Caco-2 (cell line): ENCODE data around the gene LDB3. TPM values are rescaled to one million over a fixed set of nuclear protein-coding genes. Genes with fewer than 3 reads are reported as not detected.

Experiments
- Bru-seq: library from RNA; stranded (reverse); fragments of 400-500 nt; gene quantifications from one replicate; lab custom pipeline; 2021; lab: Mats Ljungman, UMichigan
- BruChase-seq, 2 experiments: library from RNA; stranded (reverse); fragments of 400-500 nt; gene quantifications; one replicate each; lab custom pipeline; 2021; lab: Mats Ljungman, UMichigan
- BruUV-seq: library from RNA; stranded (reverse); fragments of 400-500 nt; replicated peaks from 2 replicates; lab custom pipeline; 2021; lab: Mats Ljungman, UMichigan
- CTCF ChIA-PET: fragments of 300-600 bp; sonication (Branson Sonifier 250); formaldehyde crosslinking; loops from one replicate; lab custom pipeline; 2022; ENCODE audit warnings: antibody characterized with exemption; lab: Charles Lee
- POLR2A ChIA-PET: fragments of 300-600 bp; sonication (Branson Sonifier 250); formaldehyde crosslinking; loops from one replicate; lab custom pipeline; 2022; ENCODE audit warnings: antibody characterized with exemption; lab: Charles Lee
- DNase-seq, 2 experiments: peaks; one replicate each; pipeline versions ENCODE4 v3.0.0 to v3.0.0-alpha.2; 2020 to 2022
- H3K27me3 ChIP-seq: replicated peaks from 2 replicates; pipeline ENCODE4 v1.6.0; 2011; ENCODE audit warnings: low read length; ENCODE audit not compliant: control insufficient read depth, insufficient read depth
- H3K36me3 ChIP-seq: 2 replicates; pipeline ENCODE4 v1.5.1; 2011; ENCODE audit warnings: low read length; ENCODE audit not compliant: control insufficient read depth, insufficient read depth
- H3K4me1 ChIP-seq: fragments of 250-450 bp; sonication (Bioruptor Pico); 2 replicates; pipeline ENCODE4 v1.5.1; 2020; ENCODE audit warnings: mild to moderate bottlenecking
- H3K4me3 ChIP-seq: 2 replicates; pipeline ENCODE4 v1.5.1; 2011; ENCODE audit warnings: low read depth, mild to moderate bottlenecking, control low read depth, low read length
- H3K9me3 ChIP-seq: fragments of 250-450 bp; sonication (Bioruptor Pico); 2 replicates; pipeline ENCODE4 v1.5.1; 2020; ENCODE audit warnings: mild to moderate bottlenecking, moderate library complexity
- H3K27ac Mint-ChIP-seq: one replicate; pipeline ENCODE4 v1.8.0; 2022; ENCODE audit warnings: mixed read lengths; ENCODE audit not compliant: unreplicated experiment
- H3K27me3 Mint-ChIP-seq: one replicate; pipeline ENCODE4 v1.8.0; 2022; ENCODE audit warnings: mixed read lengths; ENCODE audit not compliant: insufficient read depth, unreplicated experiment
- H3K36me3 Mint-ChIP-seq: one replicate; pipeline ENCODE4 v1.8.0; 2022; ENCODE audit warnings: mild to moderate bottlenecking, mixed read lengths; ENCODE audit not compliant: insufficient read depth, unreplicated experiment
- H3K4me1 Mint-ChIP-seq: one replicate; pipeline ENCODE4 v1.8.0; 2022; ENCODE audit warnings: low read depth, mixed read lengths; ENCODE audit not compliant: unreplicated experiment
- H3K4me3 Mint-ChIP-seq: one replicate; pipeline ENCODE4 v1.8.0; 2022; ENCODE audit warnings: mild to moderate bottlenecking, moderate library complexity, mixed read lengths; ENCODE audit not compliant: unreplicated experiment
- H3K9me3 Mint-ChIP-seq: one replicate; pipeline ENCODE4 v1.8.0; 2022; ENCODE audit warnings: mixed read lengths; ENCODE audit not compliant: unreplicated experiment
- intact Hi-C: fragments of 100-400 bp; cut with micrococcal nuclease; formaldehyde crosslinking; loops from one replicate; pipeline ENCODE4 v1.10.0; 2022; ENCODE audit not compliant: unreplicated experiment
- long read RNA-seq: library from polyadenylated mRNA; stranded (forward); transcript quantifications from one replicate; pipeline ENCODE4 v2.0.0, GENCODE V29; 2022
- total RNA-seq: library from RNA; stranded (reverse); gene quantifications from 2 replicates; pipeline ENCODE4 v1.2.3, GENCODE V29; 2022
- TF ChIP-seq, protein P1 (sequence below), 2 experiments: fragments of 200-600 bp in 1 of 2; IDR thresholded peaks; 1 replicate in 1 of 2; 2 replicates in 1 of 2; pipeline versions ENCODE4 v1.5.1 to v1.8.0; 2011 to 2022; ENCODE audit warnings: antibody characterized with exemption in 1 of 2, control low read depth in 1 of 2, inconsistent platforms in 1 of 2, low read depth in 1 of 2, low read length in 1 of 2, mild to moderate bottlenecking in 1 of 2, moderate library complexity in 1 of 2; ENCODE audit not compliant: insufficient read depth in 1 of 2, severe bottlenecking in 1 of 2, unreplicated experiment in 1 of 2

Gene LDB3
- total RNA-seq, result 0.09 TPM in 1 of 2 replicates, not detected in the other
- percentile 17 among the genes with signal in this experiment for Bru-seq, nascent RNA
- percentile 9 among the genes with signal in this experiment for BruChase-seq, experiment 1, labeled RNA remaining after a 2-hour chase
- BruChase-seq, experiment 2, labeled RNA remaining after a 6-hour chase, result percentile 15 among the genes with signal in this experiment
- long read RNA-seq, result 0 reads

DNA sequence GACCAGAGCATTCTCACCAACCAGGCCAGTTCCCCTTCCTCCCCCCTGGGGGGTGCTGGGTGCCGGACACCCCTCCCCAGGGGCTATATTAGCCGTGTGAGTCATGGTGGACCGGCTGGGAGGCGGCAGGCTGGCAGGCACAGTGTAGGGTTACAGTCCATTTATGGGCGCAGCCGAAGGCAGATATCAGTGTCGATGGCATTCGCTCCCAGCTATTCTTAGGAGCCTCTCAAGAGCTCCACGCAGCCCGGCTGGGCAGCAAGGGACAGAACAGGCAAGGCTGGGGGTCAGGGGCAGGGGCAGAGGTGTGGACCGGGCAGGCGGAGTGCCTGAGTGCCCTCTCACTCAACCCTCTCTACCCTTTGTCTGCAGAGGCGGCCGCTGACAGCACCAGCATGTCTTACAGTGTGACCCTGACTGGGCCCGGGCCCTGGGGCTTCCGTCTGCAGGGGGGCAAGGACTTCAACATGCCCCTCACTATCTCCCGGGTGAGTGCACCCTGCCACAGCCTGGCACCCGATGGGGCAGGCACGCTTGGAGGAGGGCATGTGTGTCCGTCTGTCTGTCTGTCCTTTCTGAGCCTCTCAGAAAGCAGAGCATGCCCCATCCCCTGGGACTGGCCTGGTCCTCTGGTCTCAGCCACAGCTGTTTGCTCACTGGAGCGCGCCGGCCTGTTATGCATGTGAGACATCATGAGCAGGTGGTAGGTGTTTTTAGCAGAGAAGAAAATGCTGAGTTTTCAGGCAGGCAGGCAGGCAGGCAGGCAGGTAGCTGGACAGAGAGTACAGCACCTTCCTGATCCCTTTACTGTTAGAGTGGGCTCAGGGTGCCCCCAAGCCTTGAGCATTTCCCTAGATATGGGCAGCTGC is at the start of gene LDB3:
Gene LDB3 (plus strand): TSS at position 215 of the 869 bp plus-strand sequence. CDS start 181 bp downstream, at position 396.
- DNase-seq, result no peak
- no peaks in the 10 kb centered on the region for H3K27me3 Mint-ChIP-seq
- no TSS peak for BruUV-seq
- no peaks in the 10 kb centered on the region for H3K9me3 Mint-ChIP-seq
- POLR2A ChIA-PET, result no interaction called here
- TF ChIP-seq, protein P1, sequence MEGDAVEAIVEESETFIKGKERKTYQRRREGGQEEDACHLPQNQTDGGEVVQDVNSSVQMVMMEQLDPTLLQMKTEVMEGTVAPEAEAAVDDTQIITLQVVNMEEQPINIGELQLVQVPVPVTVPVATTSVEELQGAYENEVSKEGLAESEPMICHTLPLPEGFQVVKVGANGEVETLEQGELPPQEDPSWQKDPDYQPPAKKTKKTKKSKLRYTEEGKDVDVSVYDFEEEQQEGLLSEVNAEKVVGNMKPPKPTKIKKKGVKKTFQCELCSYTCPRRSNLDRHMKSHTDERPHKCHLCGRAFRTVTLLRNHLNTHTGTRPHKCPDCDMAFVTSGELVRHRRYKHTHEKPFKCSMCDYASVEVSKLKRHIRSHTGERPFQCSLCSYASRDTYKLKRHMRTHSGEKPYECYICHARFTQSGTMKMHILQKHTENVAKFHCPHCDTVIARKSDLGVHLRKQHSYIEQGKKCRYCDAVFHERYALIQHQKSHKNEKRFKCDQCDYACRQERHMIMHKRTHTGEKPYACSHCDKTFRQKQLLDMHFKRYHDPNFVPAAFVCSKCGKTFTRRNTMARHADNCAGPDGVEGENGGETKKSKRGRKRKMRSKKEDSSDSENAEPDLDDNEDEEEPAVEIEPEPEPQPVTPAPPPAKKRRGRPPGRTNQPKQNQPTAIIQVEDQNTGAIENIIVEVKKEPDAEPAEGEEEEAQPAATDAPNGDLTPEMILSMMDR (IDR thresholded peaks at IDR 0.05; ENCODE audit: insufficient read depth in 1 of 2, low read depth in 1 of 2, low read length in 1 of 2, severe bottlenecking in 1 of 2, unreplicated experiment in 1 of 2), result no peak
- peaks cover 11% of the 10 kb centered on the region for H3K4me1 Mint-ChIP-seq
- intact Hi-C loops, result no loop called here
- Histone ChIP-seq H3K9me3 (no peaks in the 10 kb centered on the region), H3K27me3 (no peaks in the 10 kb centered on the region), H3K4me3 (no peak within 1 kb of the TSS), H3K36me3 (no peaks in the 10 kb centered on the region), H3K4me1 (peaks cover 34% of the 10 kb centered on the region)
- no peak within 1 kb of the TSS for H3K4me3 Mint-ChIP-seq
- no peaks in the 10 kb centered on the region for H3K36me3 Mint-ChIP-seq
- H3K27ac Mint-ChIP-seq, result no peak within 1 kb of the TSS
- CTCF ChIA-PET, result no interaction called here

GRCh38 chr10:86628311-86628710 is 40.0 kb upstream of the LDB3 start:
- Histone ChIP-seq H3K4me3 (no peak overlapping the region), H3K36me3 (no peaks in the 10 kb centered on the region), H3K9me3 (no peaks in the 10 kb centered on the region; the same call in 1 of the 2 replicates), H3K4me1 (no peaks in the 10 kb centered on the region), H3K27me3 (no peaks in the 10 kb centered on the region)
- H3K4me3 Mint-ChIP-seq, result no peak overlapping the region
- no peaks in the 10 kb centered on the region for H3K9me3 Mint-ChIP-seq
- H3K36me3 Mint-ChIP-seq, result no peaks in the 10 kb centered on the region
- TF ChIP-seq, protein P1 (IDR thresholded peaks at IDR 0.05; ENCODE audit: insufficient read depth in 1 of 2, low read depth in 1 of 2, low read length in 1 of 2, severe bottlenecking in 1 of 2, unreplicated experiment in 1 of 2), result no peak
- CTCF ChIA-PET, result no interaction called here
- H3K27me3 Mint-ChIP-seq, result no peaks in the 10 kb centered on the region
- BruUV-seq, result no TSS peak
- DNase-seq, result no peak
- no peak overlapping the region for H3K27ac Mint-ChIP-seq
- H3K4me1 Mint-ChIP-seq, result no peaks in the 10 kb centered on the region
- POLR2A ChIA-PET, result no interaction called here
- intact Hi-C loops, result no loop called here

GRCh38 chr10:86630079-86630478 is 38.2 kb upstream of the LDB3 start:
- H3K4me3 Mint-ChIP-seq, result no peak overlapping the region
- no peaks in the 10 kb centered on the region for H3K4me1 Mint-ChIP-seq
- intact Hi-C loops, result no loop called here
- TF ChIP-seq, protein P1 (IDR thresholded peaks at IDR 0.05; ENCODE audit: insufficient read depth in 1 of 2, low read depth in 1 of 2, low read length in 1 of 2, severe bottlenecking in 1 of 2, unreplicated experiment in 1 of 2), result no peak
- H3K27me3 Mint-ChIP-seq, result no peaks in the 10 kb centered on the region
- H3K4me1 ChIP-seq, result no peaks in the 10 kb centered on the region
- H3K27ac Mint-ChIP-seq, result no peak overlapping the region
- ChIA-PET CTCF (no interaction called here), POLR2A (no interaction called here)
- DNase-seq, result no peak
- H3K9me3 Mint-ChIP-seq, result no peaks in the 10 kb centered on the region
- no peak overlapping the region for H3K4me3 ChIP-seq
- no peaks in the 10 kb centered on the region for H3K36me3 ChIP-seq
- no peaks in the 10 kb centered on the region for H3K27me3 ChIP-seq
- H3K36me3 Mint-ChIP-seq, result no peaks in the 10 kb centered on the region
- no TSS peak for BruUV-seq
- H3K9me3 ChIP-seq, result no peaks in the 10 kb centered on the region; the same call in 1 of the 2 replicates
